GM21390 (cell line): ENCODE results near the gene CHID1.
A peak's percentile ranks its signal among the peaks of the same experiment; 100 is the strongest.

Experiments
- ATAC-seq: cut with Tn5 transposase; IDR thresholded peaks from one replicate; pipeline ENCODE4 v1.9.1; 2021; ENCODE audit not compliant: unreplicated experiment

CHID1 gene

DNA sequence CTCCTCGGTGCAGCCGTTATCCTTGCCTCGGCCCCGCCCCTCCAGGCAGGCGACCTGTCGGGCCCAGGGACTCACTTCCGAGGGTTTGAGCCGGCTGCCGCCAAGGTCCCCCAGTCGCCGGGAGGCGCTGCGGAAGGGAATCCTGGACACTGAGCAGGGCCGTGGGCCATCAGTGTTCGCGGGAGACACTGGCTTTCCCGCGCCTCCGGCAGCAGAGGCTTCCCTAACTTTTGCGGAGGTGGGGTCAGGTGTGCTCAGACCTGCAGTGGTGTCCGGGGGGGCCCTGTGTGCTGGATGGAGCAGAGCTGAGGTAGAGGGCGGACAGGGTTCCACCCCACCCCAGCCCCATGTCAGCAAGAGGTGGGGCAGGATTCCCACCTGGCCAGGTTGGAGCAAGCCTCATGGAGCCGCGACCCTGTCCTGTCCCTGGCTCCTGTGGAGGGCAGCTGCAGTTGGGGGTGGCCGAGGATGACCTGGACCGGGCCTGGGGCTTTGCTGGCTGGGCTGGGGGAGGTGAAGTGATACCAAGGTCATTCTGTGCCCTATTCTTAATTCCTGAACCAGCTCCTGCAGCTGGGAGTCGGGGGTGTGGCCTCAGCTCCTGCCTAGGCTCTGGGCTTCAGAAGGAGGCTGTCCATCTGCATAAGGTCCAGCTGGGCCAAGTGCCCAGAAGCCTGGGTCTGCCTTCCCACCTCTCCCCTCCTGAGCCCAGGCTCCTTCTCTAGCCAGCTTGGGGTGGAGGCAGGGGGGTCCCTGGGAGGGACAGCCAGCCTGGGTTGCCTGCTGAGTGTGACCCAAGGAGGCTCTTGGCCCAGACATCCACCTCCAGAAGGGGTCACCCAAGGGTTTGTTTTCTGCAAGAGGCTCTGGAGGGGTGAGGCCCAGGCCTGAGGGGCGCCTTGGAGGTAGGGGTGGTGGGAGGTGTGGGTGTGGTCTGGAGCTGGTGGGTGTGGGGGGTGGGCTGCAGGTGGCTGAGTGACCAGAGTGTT is 59.5 kb downstream of the CHID1 start:
- ATAC-seq = no peak

GRCh38 chr11:849951-850774 is 60.4 kb downstream of the CHID1 start:
- ATAC-seq = no peak

DNA sequence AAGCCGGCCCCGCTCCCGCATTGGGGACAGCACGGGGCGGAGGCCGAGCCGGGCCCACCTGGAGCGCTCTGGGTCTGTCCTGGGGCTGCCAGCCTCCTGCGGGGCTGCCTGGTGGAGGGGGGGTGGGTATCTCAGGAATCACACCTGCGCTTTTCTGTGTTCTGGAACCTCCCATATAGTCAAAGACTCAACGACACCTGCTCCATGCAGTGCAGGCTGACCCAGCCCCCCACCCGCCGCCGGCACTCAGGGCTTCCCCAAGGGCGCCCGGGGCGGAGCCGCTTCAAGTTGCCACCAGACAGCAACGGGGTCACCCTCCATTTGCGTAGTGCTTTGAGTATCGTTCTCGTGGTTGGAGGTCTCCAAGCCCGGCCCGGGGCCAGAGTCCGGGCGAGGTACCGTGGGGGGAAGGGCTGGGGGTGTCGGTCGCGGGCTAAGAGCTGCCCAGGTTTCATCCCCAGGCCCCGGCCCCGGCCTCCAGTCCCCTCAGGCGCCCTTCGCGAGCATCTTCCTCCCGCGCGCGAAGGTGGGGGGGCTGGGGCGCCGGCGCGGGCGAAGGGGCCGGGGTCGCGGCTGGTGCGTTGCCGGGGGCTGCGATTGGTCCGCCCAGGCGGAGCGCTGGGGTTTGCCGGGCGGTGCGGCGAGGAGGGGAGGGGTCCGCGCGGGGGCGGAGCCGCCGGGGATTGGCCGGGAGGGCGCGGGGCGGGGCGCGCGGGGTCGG is 61.3 kb downstream of the CHID1 start:
- ATAC-seq = no peak

DNA sequence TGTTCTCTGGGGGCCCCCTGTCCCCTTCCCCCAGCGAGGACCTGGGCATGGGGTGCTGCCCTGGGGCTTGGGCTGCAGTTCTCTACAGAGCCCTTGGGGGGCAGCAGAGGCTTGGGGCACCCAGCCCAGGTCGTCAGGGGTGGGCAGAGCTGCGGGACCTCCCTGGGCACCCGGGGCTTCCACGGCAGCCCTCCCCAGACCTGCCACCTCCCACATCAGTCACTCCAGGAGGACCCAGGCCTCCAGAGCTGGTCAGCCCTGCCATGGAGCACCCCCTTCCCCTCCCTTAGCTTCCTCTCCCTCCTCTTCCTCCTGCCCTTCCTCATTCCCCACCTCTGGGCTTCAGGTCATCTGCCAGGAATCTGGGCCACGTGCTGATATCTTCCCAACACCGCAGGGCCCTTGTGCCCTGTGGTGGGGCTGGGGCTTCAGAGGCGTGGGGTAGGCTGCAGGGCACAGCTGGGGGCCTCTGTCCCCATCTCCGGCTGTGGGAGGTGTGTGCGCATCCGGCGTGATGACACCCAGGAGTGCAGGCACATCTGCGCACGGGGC is 62.2 kb downstream of the CHID1 start:
- no peak for ATAC-seq

GRCh38 chr11:847876-848275 is 62.7 kb downstream of the CHID1 start:
- no peak for ATAC-seq

DNA sequence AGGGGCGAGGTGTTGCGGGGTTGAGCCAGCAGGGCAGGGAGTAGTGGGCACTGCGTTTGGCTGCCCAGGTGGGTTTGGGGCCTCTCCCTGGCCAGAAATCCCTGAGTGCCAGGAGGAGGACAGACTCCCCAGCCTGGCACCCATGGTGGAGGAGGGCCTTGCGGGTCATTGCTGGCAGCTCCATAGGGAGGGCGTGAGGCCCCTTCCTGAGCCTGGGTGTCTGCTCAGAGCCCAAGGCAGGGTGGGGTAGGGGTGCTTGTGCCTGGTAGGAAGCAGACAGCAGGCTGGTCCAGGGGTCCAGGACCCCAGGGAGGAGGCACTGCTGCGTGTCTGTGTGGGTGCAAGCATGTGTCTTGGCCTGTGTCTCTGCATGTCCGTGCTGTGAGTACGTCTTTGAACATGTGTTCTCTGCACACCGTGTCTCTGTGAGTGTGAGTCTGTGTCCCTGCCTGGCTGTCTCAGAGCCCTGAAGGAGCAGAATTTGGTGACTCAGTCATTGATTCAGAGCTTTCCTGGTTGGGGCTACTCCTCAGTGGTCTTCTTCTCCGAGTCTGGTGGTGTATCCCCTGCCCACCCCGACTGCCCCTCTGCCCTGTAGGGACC is 64.0 kb downstream of the CHID1 start:
- ATAC-seq = no peak

DNA sequence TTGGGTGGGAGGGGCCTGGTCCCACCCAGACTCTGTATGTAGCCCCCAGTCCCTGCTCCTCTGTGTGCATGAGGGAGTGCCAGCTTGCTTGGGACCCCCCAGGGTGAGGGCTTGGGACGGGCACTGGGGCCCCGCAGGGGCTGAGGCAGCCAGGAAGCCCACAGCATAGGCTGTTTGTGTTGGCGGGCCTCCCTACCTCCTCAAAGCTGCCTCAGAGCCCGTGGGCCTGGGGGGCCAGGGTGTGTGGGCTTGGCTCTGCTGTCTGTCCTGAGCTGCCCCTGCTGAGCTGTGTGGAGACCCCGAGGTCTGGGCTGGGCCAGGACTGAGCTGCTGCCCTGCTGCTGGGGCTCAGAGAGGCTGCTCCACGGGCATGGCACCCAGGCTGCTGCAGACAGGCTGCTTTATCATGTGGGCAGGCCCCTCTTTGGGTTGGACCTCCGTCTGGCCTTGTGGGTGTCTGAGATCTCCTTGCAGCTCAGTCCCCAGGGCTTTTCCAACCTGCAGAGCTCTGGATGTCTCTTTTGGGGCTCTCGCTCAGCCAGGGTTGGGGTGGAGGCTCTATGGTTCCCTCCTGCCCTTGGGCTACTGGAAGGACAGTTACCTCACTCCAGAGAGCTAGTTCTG is 64.6 kb downstream of the CHID1 start:
- no peak for ATAC-seq

- ATAC-seq = no peak
Measured at GRCh38 chr11:844693-845644, 65.6 kb downstream of the CHID1 start.

- no peak for ATAC-seq
Measured at GRCh38 chr11:843818-844692, 66.6 kb downstream of the CHID1 start.

DNA sequence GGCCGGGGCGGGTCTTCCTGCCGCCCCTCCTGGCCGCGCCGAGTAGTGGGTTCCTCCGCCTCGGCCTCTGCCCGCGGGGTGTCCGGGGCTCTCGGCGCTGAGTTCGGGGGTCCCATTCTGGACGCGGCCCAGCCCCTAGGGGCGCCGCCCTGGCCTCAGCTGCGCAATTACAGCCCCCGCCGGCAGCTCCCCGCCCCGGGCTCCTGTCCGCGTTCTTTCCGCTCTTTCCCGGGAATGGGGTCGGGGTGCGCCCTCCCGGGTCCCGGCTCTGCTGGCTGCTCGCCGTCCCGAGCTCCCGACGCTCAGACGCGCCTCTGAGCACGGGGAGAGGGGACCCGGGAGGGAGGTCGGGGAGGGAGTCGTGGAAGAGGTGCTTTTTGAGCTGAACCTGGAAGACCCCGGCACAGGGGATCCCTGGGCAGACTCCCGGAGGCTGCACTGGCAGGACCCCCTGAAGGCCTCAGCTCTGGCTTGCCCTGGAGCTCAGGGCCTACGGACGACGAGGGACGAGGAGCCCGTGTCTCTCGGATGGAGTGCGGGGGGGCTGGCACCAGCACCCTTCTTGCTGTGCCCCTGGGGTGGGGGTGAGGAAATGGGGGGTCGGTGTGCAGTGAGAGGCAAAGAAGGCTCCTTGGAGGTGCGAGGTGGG is 67.4 kb downstream of the CHID1 start:
- no peak for ATAC-seq

- ATAC-seq = peak; percentile 54
Measured at GRCh38 chr11:842370-843002, 68.1 kb downstream of the CHID1 start, which contains the start of the genes POLR2L and TSPAN4. Gene POLR2L (minus strand): TSS chr11:842529. CDS start chr11:842508, 21 bp downstream. Gene TSPAN4 (plus strand): TSS chr11:842852. CDS start chr11:850305, 7,453 bp downstream.

DNA sequence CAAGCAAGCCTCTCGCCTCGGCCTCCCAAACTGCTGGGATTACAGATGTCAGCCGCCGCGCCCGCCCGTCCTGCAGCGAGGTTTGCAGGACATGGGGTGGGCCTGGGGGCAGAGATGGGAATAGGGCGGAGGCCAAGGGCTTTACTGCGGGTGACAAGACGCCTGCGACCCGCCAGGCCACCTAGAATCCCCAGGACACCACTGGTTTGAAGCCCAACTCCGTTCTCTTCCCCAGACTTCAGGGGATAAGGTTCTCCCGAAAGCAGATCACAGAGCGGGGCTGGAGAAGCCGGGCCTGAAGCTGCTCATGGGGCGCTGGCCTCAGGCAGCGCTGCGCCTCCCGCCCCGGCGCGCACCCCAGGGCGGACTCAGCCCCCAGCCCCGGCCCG is 68.6 kb downstream of the CHID1 start:
- peak; percentile 20 for ATAC-seq

DNA sequence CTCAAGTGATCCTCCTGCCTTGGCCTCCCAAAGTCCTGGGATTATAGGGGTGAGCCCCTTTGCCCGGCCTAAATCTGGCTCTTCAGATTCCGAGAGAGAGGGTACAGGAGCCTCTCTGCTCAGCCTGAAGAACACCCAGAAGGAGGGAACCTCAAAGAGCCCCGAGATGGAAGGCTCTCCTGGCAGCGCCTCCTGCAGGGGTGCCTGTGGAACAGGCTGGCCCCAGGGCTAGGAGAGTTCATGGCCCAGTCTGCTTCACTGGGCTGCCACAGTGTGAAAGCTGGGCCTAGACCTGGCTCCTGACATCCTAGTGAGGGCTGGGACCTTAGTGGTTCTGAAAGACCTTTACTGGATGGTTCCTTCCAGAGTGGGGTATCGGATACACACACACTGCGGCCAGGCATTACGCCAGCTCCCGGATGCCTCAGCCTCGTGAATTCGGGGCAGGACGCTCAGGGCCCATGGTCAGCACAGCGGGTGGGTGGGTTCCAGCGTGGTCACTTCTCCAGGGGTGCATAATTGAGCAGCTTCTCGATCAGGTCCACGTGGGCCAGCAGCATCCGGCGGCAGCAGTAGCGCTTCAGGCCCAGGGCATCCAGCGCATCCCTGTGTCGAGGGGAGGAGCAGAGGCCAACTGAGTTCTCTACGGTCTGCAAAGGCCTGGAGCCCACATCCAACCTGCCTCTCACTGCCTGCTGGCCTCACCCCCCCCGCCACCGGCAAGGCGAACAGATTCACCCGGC is 70.6 kb downstream of the CHID1 start:
- no peak for ATAC-seq

GRCh38 chr11:839280-839623 is 71.4 kb downstream of the CHID1 start:
- ATAC-seq = no peak

- ATAC-seq = no peak
Measured at GRCh38 chr11:838441-839279, 72.0 kb downstream of the CHID1 start.

DNA sequence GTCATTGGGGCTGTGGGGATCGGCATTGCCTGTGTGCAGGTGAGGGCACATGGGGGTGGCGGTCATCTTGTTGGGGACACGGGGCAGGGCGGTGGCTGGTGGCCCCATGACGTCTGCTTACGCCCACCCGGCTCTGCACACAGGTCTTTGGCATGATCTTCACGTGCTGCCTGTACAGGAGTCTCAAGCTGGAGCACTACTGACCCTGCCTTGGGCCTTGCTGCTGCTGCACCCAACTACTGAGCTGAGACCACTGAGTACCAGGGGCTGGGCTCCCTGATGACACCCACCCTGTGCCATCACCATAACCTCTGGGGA is 72.7 kb downstream of the CHID1 start:
- ATAC-seq = no peak
